ENCODE data around the gene SPP2.

SPP2 gene

DNA sequence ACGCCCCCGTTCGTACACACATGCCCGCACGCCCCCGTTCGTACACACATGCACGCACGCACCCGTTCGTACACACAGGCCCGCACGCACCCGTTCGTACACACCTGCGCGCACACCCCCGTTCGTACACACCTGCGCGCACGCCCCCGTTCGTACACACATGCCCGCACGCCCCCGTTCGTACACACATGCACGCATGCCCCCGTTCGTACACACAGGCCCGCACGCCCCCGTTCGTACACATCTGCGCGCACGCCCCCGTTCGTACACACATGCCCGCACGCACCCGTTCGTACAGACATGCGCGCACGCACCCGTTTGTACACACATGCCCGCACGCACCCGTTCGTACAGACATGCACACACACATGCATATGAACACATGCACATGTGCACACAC, 45.7 kb downstream of the SPP2 start:
- DNase-seq = no peak

- DNase-seq = no peak
Observed at GRCh38 chr2:234098681-234099080, 48.2 kb downstream of the SPP2 start.

DNA sequence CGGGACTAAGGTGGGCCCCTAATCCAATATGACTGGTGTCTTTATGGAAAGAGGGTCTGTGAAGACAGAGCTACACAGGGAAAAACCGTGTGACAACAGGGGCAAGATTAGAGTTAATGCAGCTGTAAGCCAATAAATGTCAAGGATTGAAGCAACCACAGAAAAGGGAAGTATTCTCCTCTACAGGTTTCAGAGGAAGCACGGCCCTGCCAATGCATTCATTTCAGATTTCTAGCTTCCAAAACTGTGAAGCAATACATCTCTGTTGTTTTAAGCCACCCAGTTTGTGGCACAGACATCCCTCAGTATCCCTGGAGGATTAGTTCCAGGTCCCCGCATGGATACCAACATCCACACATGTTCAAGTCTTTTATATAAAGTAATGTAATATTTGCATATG, 48.8 kb downstream of the SPP2 start:
- peak in 1 of 2 donors; percentile 22 for DNase-seq

DNA sequence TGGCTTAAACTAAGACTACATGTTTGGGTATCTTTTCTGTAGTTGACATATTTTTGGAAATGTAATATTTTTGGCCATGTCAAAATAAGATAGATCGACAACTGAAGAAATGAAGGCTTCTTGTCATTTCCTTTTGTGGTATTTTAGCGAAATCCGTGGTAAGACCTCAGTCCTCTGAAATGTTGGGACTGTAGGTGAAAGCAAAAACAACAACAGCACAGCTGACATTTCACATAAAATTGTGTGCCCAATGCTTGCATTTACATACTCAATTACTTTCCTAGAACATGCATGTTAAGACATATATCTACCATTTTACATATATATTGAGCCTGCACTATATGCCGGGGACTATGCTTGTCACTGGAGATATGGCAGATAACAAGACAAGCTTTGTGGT, 50.2 kb downstream of the SPP2 start:
- DNase-seq = no peak

DNA sequence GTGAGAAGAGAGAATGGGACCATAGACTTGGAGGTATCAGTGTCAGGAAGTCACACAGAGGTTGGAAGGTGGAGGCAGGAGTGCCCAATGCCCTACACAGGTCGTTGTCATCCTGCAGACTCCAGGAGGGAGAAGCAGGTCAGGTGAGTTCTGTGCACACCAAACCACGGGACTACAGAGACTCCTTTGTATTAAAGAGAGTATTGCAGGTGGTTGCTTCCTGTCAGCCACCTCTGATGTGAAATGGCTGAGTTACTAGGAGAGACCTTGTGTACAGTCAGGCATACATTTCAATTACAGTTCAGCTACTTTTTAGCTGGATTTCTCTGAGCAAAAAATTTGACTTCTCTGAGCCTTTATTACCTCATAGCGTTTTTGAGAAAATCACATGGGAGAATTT, 51.6 kb downstream of the SPP2 start:
- DNase-seq = no peak

GRCh38 chr2:234107861-234108260, 57.4 kb downstream of the SPP2 start:
- no peak for DNase-seq

- no peak for DNase-seq
Observed at GRCh38 chr2:234109321-234109720, 58.8 kb downstream of the SPP2 start.

DNA sequence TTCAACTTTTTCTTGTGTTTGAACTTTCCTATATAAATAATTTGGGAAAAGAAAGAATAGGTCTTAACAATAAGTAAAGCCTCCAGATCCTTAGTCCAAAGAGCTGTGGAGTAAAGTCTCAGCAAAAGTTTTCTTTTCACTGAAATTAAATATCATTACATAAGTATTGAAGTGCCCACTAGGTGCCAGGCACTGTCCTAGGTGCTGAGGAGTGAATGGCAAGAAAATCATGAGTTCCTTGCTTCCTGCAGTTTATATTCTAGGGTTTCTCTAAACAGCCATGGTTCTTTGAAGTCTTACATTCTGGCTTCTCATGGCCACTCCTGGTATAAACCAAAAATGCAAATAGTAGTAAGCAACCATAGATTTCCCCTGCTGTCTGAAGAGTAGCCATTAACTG, 59.7 kb downstream of the SPP2 start:
- no peak for DNase-seq

GRCh38 chr2:234111523-234111922, 61.0 kb downstream of the SPP2 start:
- DNase-seq = no peak

GRCh38 chr2:234116010-234116409, 65.5 kb downstream of the SPP2 start:
- no peak for DNase-seq

DNA sequence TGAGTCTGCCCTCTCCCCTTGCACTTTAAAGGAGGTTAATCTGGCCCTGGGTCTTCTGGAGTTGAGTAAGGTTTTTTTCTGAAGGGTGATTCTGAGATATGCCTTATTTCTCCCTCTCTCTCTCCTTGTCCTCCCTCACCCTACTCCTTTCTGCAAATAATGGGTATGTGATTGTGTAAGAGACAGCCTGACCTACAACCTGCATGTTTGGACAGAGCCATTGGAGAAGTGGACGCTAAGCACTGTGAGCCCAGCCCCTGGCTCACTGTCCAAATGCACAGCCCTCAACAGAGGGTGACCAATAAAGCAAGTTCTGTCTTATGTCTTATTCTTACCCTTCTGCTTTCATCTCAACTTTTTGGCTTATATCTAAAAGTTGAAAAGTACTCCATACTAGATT, 71.5 kb downstream of the SPP2 start:
- no peak for DNase-seq

DNA sequence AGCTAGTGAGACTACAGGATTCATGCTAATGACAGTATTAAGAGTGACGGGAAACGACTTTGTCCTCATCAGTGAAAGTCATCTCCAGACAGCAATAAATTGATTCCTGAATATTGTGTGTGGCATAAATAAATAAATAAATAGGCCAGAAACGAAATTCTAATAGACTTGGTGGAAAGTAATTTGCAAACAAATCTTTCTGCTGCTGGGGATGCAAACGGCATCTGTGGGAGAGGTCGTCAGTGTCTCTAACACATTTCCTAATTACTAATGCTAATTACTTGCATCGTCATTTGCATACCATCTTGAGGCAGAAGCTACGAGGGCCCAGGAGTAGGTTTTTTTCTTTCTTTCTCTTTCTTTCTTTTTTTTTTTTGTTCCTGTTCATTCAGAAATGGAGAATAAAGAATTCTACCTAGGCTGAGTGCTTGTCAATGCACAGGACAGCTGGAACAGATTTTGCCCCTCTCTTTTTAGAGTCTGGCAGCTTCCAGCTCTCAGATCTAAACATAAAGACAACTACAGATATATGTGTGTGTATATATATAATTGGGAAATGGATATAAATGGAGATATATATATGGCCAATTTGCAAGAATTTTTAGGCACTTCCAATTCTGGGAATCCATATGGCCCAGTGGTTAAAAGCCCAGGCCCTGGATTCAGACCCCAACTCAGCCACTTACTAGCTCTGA, 75.1 kb downstream of the SPP2 start:
- no peak for DNase-seq

DNA sequence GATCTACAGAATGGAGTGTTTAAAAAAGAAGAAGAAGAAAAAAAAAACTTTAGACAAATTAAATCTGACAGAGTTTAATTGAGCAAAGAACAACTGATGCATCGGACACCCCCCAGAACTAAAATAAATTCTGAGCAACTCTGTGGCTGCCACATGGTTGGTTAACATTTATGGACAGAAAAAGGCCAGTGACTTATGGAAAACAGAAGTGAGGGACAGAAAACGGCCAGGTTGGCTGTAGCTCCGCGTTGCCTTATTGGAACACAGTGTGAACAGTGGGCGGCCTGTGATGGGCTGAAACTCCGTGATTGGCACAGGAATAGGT, 75.6 kb downstream of the SPP2 start:
- no peak for DNase-seq
